ENCODE measurements around the gene GIMAP5. TPM values are rescaled to one million over a fixed set of nuclear protein-coding genes. Genes with fewer than 3 reads are reported as not detected.
A peak's percentile ranks its signal among the peaks of the same experiment; 100 is the strongest.
"Not testable (repeated sequence)": the region's sequence is repeated elsewhere in the genome, so short reads cannot be mapped to it uniquely, and the experiment has no call there.

GIMAP5 gene
- total and polyA plus RNA-seq, 8 donors = 0.83 to 17.3 (median 3.1) TPM

GRCh38 chr7:150759479-150759878 lies 22.3 kb downstream of the GIMAP5 start:
- TF ChIP-seq CTCF (IDR thresholded peaks at IDR 0.05) = no peak
- intact Hi-C loops (cut with DNase I) = no loop called here
- WGBS, 2 donors = 31 to 47% methylated on average over 1 of the region's 1 CpG

GRCh38 chr7:150766334-150766709 lies 29.1 kb downstream of the GIMAP5 start:
- FAIRE-seq (no peak), DNase-seq (no peak), ATAC-seq (peak in 2 of 4 donors; percentile 63 to 73)
- H3K27me3 ChIP-seq = no peaks in the 10 kb centered on the region
- no peaks in the 10 kb centered on the region for H3K36me3 ChIP-seq
- H3K4me1 ChIP-seq = peaks cover 0 to 4% (median 3%) of the 10 kb centered on the region in 3 donors
- no peak for TF ChIP-seq CTCF (IDR thresholded peaks at IDR 0.05)
- intact Hi-C loops (cut with DNase I) = no loop called here
- no peak overlapping the region for H3K4me3 ChIP-seq
- H3K9me3 ChIP-seq = no peaks in the 10 kb centered on the region
- peak overlapping the region in 1 of 4 donors; percentile 9 for H3K27ac ChIP-seq

More at GRCh38 chr7:150759479-150759878, 22.3 kb downstream of the GIMAP5 start:
- ATAC-seq = no peak
- Histone ChIP-seq H3K27me3 (no peaks in the 10 kb centered on the region), H3K4me1 (peaks cover 0 to 4% (median 0%) of the 10 kb centered on the region in 3 donors), H3K36me3 (no peaks in the 10 kb centered on the region), H3K9me3 (no peaks in the 10 kb centered on the region), H3K27ac (no peak overlapping the region), H3K4me3 (no peak overlapping the region)
- FAIRE-seq = no peak
- DNase-seq = no peak

DNA sequence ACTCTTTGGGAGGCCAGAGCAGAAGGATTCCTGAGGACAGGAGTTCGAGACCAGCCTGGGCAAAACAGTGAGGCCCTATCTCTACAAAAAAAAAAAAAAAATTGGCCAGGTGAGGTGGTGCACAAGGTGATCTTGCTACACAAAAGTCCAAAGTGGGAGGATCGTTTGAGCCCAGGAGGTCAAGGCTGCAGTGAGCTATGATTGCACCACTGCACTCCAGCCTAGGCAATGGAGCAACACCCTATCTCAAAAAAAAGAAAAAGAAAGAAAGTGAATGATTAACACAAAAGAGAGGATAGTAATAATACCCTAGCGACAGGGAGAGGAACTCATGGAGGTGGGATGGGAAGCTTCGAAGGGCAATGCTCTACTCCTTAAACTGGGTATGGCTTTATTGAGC lies 32.5 kb downstream of the GIMAP5 start:
- Histone ChIP-seq H3K36me3 (no peaks in the 10 kb centered on the region), H3K4me1 (peaks cover 0 to 4% (median 3%) of the 10 kb centered on the region in 3 donors), H3K27ac (no peak overlapping the region), H3K4me3 (no peak overlapping the region), H3K27me3 (no peaks in the 10 kb centered on the region), H3K9me3 (no peaks in the 10 kb centered on the region)
- FAIRE-seq (no peak), ATAC-seq (no peak), DNase-seq (no peak)
- intact Hi-C loops (cut with DNase I) = no loop called here
- no peak for TF ChIP-seq CTCF (IDR thresholded peaks at IDR 0.05)
- 69 to 71% methylated on average over 4 of the region's 4 CpGs for WGBS, 2 donors

DNA sequence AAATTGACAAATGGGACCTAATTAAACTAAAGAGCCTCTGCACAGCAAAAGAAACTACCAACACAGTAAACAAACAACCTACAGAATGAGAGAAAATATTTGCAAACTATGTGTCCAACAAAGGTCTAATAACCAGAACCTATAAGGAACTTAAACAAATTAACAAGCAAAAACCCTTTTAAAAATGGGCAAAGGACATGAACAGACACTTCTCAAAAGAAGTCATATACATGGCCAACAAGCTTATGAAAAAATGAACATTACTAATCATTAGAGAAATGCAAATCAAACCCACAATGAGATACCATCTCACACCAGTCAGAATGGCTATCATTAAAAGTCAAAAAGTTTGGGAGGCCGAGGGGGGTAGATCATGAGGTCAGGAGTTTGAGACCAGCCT lies 36.9 kb downstream of the GIMAP5 start:
- H3K27ac ChIP-seq; H3K27me3 ChIP-seq; H3K9me3 ChIP-seq; intact Hi-C loops (cut with DNase I); H3K4me1 ChIP-seq; H3K4me3 ChIP-seq; DNase-seq; H3K36me3 ChIP-seq; ATAC-seq; FAIRE-seq: not testable (repeated sequence)
- 80 to 82% methylated on average over 1 of the region's 1 CpG for WGBS, 2 donors

DNA sequence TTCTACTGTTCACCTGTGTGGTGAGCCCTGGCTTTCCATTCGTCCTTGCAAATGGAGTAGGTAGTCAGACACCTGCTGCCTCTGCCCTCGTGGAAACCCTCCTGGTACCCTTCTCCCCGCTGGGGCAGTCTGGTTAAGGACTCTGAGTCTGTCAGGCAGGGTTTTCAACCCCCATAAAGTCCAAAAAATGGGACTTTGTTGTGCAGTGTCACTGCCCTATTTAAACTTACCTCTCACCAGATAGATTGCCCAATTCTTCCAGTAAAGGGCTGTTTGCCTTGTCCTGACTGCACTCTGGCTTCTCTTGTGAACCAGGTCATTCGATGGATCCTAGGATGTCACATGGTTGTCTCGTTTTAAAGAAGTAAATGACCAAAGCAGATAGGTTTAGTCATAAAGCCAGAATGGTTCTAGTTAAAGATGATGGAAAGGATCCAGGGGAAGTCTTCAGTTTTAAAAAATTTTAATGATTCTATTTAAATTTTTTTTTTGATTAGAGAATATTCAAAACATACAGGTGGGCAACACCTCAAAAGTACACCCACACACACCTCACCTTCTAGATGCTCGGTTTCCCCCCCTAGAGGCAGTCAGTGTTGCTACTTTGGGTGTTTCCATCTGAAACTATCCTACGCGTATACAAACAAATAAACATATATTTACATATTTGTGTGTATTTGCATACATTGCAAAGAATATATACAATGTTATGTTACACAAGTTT lies 41.0 kb downstream of the GIMAP5 start:
- intact Hi-C loops (cut with DNase I) = no loop called here
- no peaks in the 10 kb centered on the region for H3K9me3 ChIP-seq
- FAIRE-seq = no peak
- no peak overlapping the region for H3K27ac ChIP-seq
- H3K36me3 ChIP-seq = no peaks in the 10 kb centered on the region
- peak in 1 of 4 donors; percentile 33 for ATAC-seq
- DNase-seq = no peak
- no peak for TF ChIP-seq CTCF (IDR thresholded peaks at IDR 0.05)
- peaks cover 0 to 9% (median 4%) of the 10 kb centered on the region in 3 donors for H3K4me1 ChIP-seq
- no peak overlapping the region for H3K4me3 ChIP-seq
- WGBS, 2 donors = 36 to 39% methylated on average over 8 of the region's 8 CpGs
- no peaks in the 10 kb centered on the region for H3K27me3 ChIP-seq

Data from pancreas (tissue), 10 donors.